Activated T-helper 9 cell treated with anti-CD3 and anti-CD28 coated beads, Interleukin-2, amount 50 U/mL, for 16 hours (primary cell): ENCODE results near the gene NELFA.

ENCODE experiments used
- DNase-seq: peaks from one replicate; pipeline ENCODE4 v3.0.0-alpha.2; 2020; ENCODE audit warnings: low read depth

The NELFA gene

GRCh38 chr4:1982124-1983052 lies 26.4 kb downstream of the NELFA start:
- no peak for DNase-seq

- no peak for DNase-seq
These were observed 27.3 kb downstream of the NELFA start for GRCh38 chr4:1981251-1982058.

- DNase-seq, result no peak
These were observed 28.2 kb downstream of the NELFA start for GRCh38 chr4:1980561-1981041.

- no peak for DNase-seq
These were observed 29.1 kb downstream of the NELFA start for GRCh38 chr4:1979477-1980196.

GRCh38 chr4:1978741-1979476 lies 29.9 kb downstream of the NELFA start:
- DNase-seq, result no peak

GRCh38 chr4:1978226-1978625 lies 30.5 kb downstream of the NELFA start:
- DNase-seq, result no peak

- no peak for DNase-seq
These were observed 32.1 kb downstream of the NELFA start for GRCh38 chr4:1976416-1977352.

GRCh38 chr4:1975880-1976279 lies 32.9 kb downstream of the NELFA start:
- DNase-seq, result no peak

- no peak for DNase-seq
These were observed 33.4 kb downstream of the NELFA start for GRCh38 chr4:1975391-1975801.

GRCh38 chr4:1974840-1975239 lies 33.9 kb downstream of the NELFA start:
- no peak for DNase-seq

GRCh38 chr4:1973661-1974060 lies 35.1 kb downstream of the NELFA start:
- DNase-seq, result no peak

GRCh38 chr4:1973218-1973617 lies 35.6 kb downstream of the NELFA start:
- no peak for DNase-seq

- no peak for DNase-seq
These were observed 36.4 kb downstream of the NELFA start for GRCh38 chr4:1972414-1972813.

- DNase-seq, result no peak
These were observed 37.1 kb downstream of the NELFA start for GRCh38 chr4:1971456-1972200.

GRCh38 chr4:1970926-1971325 lies 37.8 kb downstream of the NELFA start:
- DNase-seq, result no peak

- DNase-seq, result no peak
These were observed 38.6 kb downstream of the NELFA start for GRCh38 chr4:1969928-1970723.

GRCh38 chr4:1968686-1969295 lies 40.0 kb downstream of the NELFA start:
- no peak for DNase-seq

GRCh38 chr4:1967512-1968149 lies 41.1 kb downstream of the NELFA start:
- no peak for DNase-seq
